ENCODE data around the gene RHBDD3.
A peak's percentile ranks its signal among the peaks of the same experiment; 100 is the strongest.

RHBDD3 gene

DNA sequence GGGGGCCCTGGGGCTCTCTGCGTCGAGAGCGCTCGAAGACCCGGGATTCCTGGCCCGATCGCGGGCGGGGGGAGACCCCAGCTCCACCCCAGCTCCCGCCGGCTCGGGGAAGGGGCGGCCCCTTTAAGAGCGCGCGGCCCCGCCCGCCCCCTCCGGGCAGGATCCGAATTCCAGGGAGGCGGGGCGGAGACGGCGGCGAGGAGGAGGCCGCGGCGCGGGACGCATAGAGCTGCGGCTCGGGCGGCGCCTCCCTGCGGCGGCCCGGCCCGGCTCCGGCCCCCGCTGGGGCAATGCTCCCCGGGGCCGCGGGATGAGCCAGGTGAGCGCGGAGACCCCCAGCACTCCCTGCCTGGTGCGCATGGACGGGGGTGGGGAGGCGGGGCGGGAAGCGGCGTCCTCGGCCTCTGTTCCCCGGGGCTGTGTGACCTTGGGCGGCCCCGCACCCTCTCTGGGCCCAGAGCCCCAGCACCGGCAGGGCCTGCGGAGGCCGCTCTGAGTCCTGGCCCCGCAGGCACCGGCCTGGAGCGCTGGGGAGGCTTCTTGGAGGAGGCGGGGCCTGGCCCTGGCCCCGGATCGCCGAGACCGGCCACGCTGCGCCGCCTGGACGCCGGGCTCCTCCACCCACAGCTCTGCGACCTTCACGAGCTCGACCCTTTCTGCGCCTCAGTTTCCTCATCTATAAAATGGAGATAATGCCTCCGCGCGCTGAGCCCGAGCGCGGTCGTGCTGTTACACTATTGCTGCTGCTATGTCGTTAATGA is 39.2 kb upstream of the RHBDD3 start:
- Histone ChIP-seq H3K56ac (ENCODE audit: low read length) (peak overlapping the region; percentile 90), H3K18ac (ENCODE audit: low read length) (peak overlapping the region; percentile 91), H3K4ac (ENCODE audit: low read depth, low read length) (peak overlapping the region; percentile 60), H3K36me3 (ENCODE audit: control insufficient read depth, insufficient read depth, low read length) (no peaks in the 10 kb centered on the region), H3K79me1 (ENCODE audit: low read length) (no peaks in the 10 kb centered on the region), H3K4me2 (ENCODE audit: low read length) (peak overlapping the region; percentile 84), H3K9ac (ENCODE audit: low read length) (peak overlapping the region; percentile 77), H3K27me3 (ENCODE audit: insufficient read depth, low read length, poor library complexity) (no peaks in the 10 kb centered on the region), H4K8ac (ENCODE audit: low read depth, low read length) (peak overlapping the region; percentile 68), H3K79me2 (ENCODE audit: control insufficient read depth, insufficient read depth, low read length) (no peaks in the 10 kb centered on the region), H3K4me3 (ENCODE audit: low read length) (peak overlapping the region; percentile 42), H4K5ac (ENCODE audit: low read length) (no peak overlapping the region), H2AK5ac (ENCODE audit: low read length) (peak overlapping the region; percentile 98), H2BK15ac (replicated peaks; ENCODE audit: low read depth) (peak overlapping the region; percentile 39), H2BK5ac (ENCODE audit: low read length) (peak overlapping the region; percentile 96), H3K4me1 (ENCODE audit: control insufficient read depth, low read depth, low read length) (peaks cover 5% of the 10 kb centered on the region), H3K27ac (ENCODE audit: low read depth, low read length) (peak overlapping the region; percentile 99), H3K23ac (ENCODE audit: low read length) (peak overlapping the region; percentile 99), H2BK120ac (ENCODE audit: low read depth, low read length) (peak overlapping the region; percentile 31)
- WGBS (ENCODE audit: extremely low coverage, insufficient coverage, low lambda C conversion rate) = no CpG with 5 or more reads among the region's 83 CpGs
- peak; percentile 94 for DNase-seq

DNA sequence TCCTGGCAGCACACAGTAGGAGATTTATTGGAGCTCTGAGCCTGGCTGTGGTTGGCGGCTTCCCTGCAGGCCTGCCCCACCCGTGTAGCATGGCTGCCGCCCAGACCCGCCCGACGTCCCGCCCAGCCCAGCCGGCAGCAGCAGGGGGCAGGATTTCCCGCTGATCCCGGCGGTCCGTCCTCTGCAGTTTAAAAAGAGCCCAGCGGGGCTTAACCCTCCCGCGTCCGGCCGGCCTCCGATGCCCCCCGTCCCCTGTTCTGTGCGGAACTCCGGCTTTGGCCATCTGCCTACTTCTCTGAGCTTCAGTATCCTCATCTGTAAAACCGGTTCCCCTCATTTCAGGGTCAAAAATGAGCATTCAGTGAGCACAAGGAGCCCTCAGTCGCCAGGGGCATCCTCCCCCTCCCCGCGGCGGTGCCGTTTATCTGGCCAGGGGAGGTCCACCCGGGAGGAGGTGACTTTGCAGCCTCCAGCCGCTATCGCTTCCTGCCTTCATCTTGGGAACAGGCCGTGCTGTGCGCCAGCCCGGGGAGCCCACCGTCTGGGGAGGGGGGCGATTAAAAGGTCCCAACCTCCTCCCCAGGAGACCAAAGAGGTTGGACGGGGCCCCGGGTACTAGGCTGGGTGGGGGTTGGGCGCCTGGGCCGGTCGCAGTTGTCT is 38.5 kb upstream of the RHBDD3 start, which contains the start of gene GAS2L1:
GAS2L1 (plus strand) TSS at position 476 of the 660 bp plus-strand sequence. CDS start 1,456 bp downstream, outside the sequence.
- Histone ChIP-seq H4K8ac (ENCODE audit: low read depth, low read length) (peak within 1 kb of the TSS; percentile 68), H3K18ac (ENCODE audit: low read length) (peak within 1 kb of the TSS; percentile 91), H2AK5ac (ENCODE audit: low read length) (peak within 1 kb of the TSS; percentile 98), H4K5ac (ENCODE audit: low read length) (no peak within 1 kb of the TSS), H3K4me3 (ENCODE audit: low read length) (peak within 1 kb of the TSS; percentile 42), H3K4me2 (ENCODE audit: low read length) (peak within 1 kb of the TSS; percentile 84), H3K23ac (ENCODE audit: low read length) (peak within 1 kb of the TSS; percentile 99), H3K4ac (ENCODE audit: low read depth, low read length) (peak within 1 kb of the TSS; percentile 60), H3K79me2 (ENCODE audit: control insufficient read depth, insufficient read depth, low read length) (no peaks in the 10 kb centered on the region), H3K4me1 (ENCODE audit: control insufficient read depth, low read depth, low read length) (peaks cover 5% of the 10 kb centered on the region), H3K56ac (ENCODE audit: low read length) (peak within 1 kb of the TSS; percentile 90), H3K36me3 (ENCODE audit: control insufficient read depth, insufficient read depth, low read length) (no peaks in the 10 kb centered on the region), H3K27me3 (ENCODE audit: insufficient read depth, low read length, poor library complexity) (no peaks in the 10 kb centered on the region), H3K9ac (ENCODE audit: low read length) (peak within 1 kb of the TSS; percentile 77), H3K27ac (ENCODE audit: low read depth, low read length) (peak within 1 kb of the TSS; percentile 99), H2BK5ac (ENCODE audit: low read length) (peak within 1 kb of the TSS; percentile 96), H2BK120ac (ENCODE audit: low read depth, low read length) (peak within 1 kb of the TSS; percentile 31), H3K79me1 (ENCODE audit: low read length) (no peaks in the 10 kb centered on the region), H2BK15ac (replicated peaks; ENCODE audit: low read depth) (peak within 1 kb of the TSS; percentile 39)
- DNase-seq = peak; percentile 92
- WGBS (ENCODE audit: extremely low coverage, insufficient coverage, low lambda C conversion rate) = no CpG with 5 or more reads among the region's 40 CpGs

DNA sequence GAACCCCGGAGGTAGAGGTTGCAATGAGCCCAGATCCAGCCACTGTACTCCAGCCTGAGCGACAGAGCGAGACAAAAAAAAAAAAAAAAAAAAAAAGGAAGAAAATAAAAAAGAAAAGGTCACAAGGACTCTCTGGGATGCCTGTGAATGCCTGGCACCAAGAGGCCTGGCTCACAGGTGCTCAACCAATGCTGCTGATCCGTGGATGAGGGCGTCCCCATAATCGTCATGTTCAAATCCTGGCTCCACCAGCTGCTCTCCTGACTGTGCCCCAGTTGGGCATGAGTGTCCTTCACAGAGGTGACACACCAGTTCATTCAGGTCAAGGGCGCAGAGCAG is 38.0 kb upstream of the RHBDD3 start:
- no peak overlapping the region for H2BK15ac ChIP-seq (replicated peaks; ENCODE audit: low read depth)
- H2AK5ac ChIP-seq (ENCODE audit: low read length) = peak overlapping the region; percentile 91
- H3K4me2 ChIP-seq (ENCODE audit: low read length) = peak overlapping the region; percentile 84
- H3K79me2 ChIP-seq (ENCODE audit: control insufficient read depth, insufficient read depth, low read length) = no peaks in the 10 kb centered on the region
- no peaks in the 10 kb centered on the region for H3K79me1 ChIP-seq (ENCODE audit: low read length)
- H3K36me3 ChIP-seq (ENCODE audit: control insufficient read depth, insufficient read depth, low read length) = peaks cover 1% of the 10 kb centered on the region
- H3K23ac ChIP-seq (ENCODE audit: low read length) = peak overlapping the region; percentile 95
- no peak overlapping the region for H3K4me3 ChIP-seq (ENCODE audit: low read length)
- H3K27ac ChIP-seq (ENCODE audit: low read depth, low read length) = peak overlapping the region; percentile 99
- peak overlapping the region; percentile 11 for H3K18ac ChIP-seq (ENCODE audit: low read length)
- H4K5ac ChIP-seq (ENCODE audit: low read length) = no peak overlapping the region
- H3K9ac ChIP-seq (ENCODE audit: low read length) = peak overlapping the region; percentile 34
- H3K4me1 ChIP-seq (ENCODE audit: control insufficient read depth, low read depth, low read length) = peaks cover 5% of the 10 kb centered on the region
- no peak overlapping the region for H3K4ac ChIP-seq (ENCODE audit: low read depth, low read length)
- H2BK120ac ChIP-seq (ENCODE audit: low read depth, low read length) = no peak overlapping the region
- H4K8ac ChIP-seq (ENCODE audit: low read depth, low read length) = no peak overlapping the region
- DNase-seq = no peak
- no CpG with 5 or more reads among the region's 7 CpGs for WGBS (ENCODE audit: extremely low coverage, insufficient coverage, low lambda C conversion rate)
- H3K56ac ChIP-seq (ENCODE audit: low read length) = peak overlapping the region; percentile 90
- H2BK5ac ChIP-seq (ENCODE audit: low read length) = peak overlapping the region; percentile 96
- H3K27me3 ChIP-seq (ENCODE audit: insufficient read depth, low read length, poor library complexity) = no peaks in the 10 kb centered on the region

DNA sequence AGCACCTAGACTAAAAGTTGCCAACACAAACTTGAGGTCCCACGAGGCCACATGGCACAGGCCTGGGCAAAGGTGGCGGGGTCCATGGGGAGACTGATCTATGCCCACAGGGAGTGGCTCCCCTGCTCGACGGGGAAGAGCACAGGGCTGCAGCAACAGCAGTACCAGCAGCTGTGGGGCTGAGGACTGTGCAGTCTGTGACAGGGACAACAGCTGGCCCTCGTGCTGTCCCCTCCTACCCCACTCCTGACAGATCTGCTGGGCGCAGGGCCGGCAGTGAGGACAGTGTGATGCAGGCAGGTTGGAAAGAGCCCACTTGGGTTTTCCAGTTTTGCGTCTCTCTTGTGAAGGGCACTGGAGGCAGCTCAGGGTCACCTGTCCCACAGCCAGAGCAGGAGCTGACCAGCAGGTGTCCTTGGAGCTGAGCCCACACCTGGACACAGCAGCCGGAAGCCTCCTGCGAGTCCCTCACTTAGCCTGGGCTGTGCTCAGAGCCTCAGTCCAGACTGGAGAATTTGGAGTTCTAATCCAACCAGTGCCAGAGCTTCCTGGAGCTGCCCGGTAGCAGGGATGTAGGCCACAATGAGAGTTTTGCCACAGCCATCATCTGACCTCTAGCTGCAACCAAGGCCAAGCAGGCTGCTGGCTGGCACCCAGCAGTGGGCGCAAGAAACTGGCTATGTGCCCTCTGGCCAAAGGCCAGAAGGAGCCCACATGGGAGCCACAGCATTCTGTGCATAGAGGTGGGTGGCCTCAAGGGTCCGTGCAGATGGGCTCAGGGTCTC is 35.1 kb upstream of the RHBDD3 start:
- DNase-seq = peak; percentile 19
- Histone ChIP-seq H3K36me3 (ENCODE audit: control insufficient read depth, insufficient read depth, low read length) (peaks cover 20% of the 10 kb centered on the region), H2BK120ac (ENCODE audit: low read depth, low read length) (no peak overlapping the region), H4K5ac (ENCODE audit: low read length) (no peak overlapping the region), H3K79me2 (ENCODE audit: control insufficient read depth, insufficient read depth, low read length) (no peaks in the 10 kb centered on the region), H3K79me1 (ENCODE audit: low read length) (peaks cover 3% of the 10 kb centered on the region), H3K27ac (ENCODE audit: low read depth, low read length) (no peak overlapping the region), H3K4me2 (ENCODE audit: low read length) (no peak overlapping the region), H3K23ac (ENCODE audit: low read length) (no peak overlapping the region), H3K9ac (ENCODE audit: low read length) (no peak overlapping the region), H3K56ac (ENCODE audit: low read length) (no peak overlapping the region), H2AK5ac (ENCODE audit: low read length) (no peak overlapping the region), H3K4me3 (ENCODE audit: low read length) (no peak overlapping the region), H4K8ac (ENCODE audit: low read depth, low read length) (no peak overlapping the region), H2BK15ac (replicated peaks; ENCODE audit: low read depth) (no peak overlapping the region), H3K18ac (ENCODE audit: low read length) (no peak overlapping the region), H3K4me1 (ENCODE audit: control insufficient read depth, low read depth, low read length) (peaks cover 2% of the 10 kb centered on the region), H3K4ac (ENCODE audit: low read depth, low read length) (no peak overlapping the region), H2BK5ac (ENCODE audit: low read length) (no peak overlapping the region), H3K27me3 (ENCODE audit: insufficient read depth, low read length, poor library complexity) (no peaks in the 10 kb centered on the region)
- WGBS (ENCODE audit: extremely low coverage, insufficient coverage, low lambda C conversion rate) = no CpG with 5 or more reads among the region's 13 CpGs

DNA sequence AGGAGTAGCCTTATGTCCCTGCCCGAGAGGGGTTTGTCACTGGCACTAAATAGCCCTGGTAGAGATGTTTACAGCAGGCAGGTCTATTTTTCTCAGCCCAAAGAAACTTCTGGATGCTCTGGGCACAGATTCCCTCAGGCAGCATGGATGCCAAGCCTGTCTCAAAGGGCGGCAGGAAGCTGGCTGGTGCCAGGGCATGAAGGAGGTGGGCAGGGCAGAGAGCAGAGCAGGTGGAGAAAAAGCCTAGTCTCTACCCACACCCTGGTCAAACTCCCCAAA is 34.6 kb upstream of the RHBDD3 start:
- no peak overlapping the region for H3K4ac ChIP-seq (ENCODE audit: low read depth, low read length)
- H2BK15ac ChIP-seq (replicated peaks; ENCODE audit: low read depth) = no peak overlapping the region
- peaks cover 3% of the 10 kb centered on the region for H3K79me1 ChIP-seq (ENCODE audit: low read length)
- no peak overlapping the region for H2BK120ac ChIP-seq (ENCODE audit: low read depth, low read length)
- peaks cover 2% of the 10 kb centered on the region for H3K4me1 ChIP-seq (ENCODE audit: control insufficient read depth, low read depth, low read length)
- no peak overlapping the region for H4K8ac ChIP-seq (ENCODE audit: low read depth, low read length)
- DNase-seq = no peak
- no peak overlapping the region for H3K4me3 ChIP-seq (ENCODE audit: low read length)
- H3K9ac ChIP-seq (ENCODE audit: low read length) = no peak overlapping the region
- no peak overlapping the region for H3K27ac ChIP-seq (ENCODE audit: low read depth, low read length)
- no CpG with 5 or more reads among the region's 2 CpGs for WGBS (ENCODE audit: extremely low coverage, insufficient coverage, low lambda C conversion rate)
- H3K79me2 ChIP-seq (ENCODE audit: control insufficient read depth, insufficient read depth, low read length) = no peaks in the 10 kb centered on the region
- H3K23ac ChIP-seq (ENCODE audit: low read length) = no peak overlapping the region
- no peak overlapping the region for H2BK5ac ChIP-seq (ENCODE audit: low read length)
- no peak overlapping the region for H3K56ac ChIP-seq (ENCODE audit: low read length)
- peaks cover 25% of the 10 kb centered on the region for H3K36me3 ChIP-seq (ENCODE audit: control insufficient read depth, insufficient read depth, low read length)
- H2AK5ac ChIP-seq (ENCODE audit: low read length) = no peak overlapping the region
- no peaks in the 10 kb centered on the region for H3K27me3 ChIP-seq (ENCODE audit: insufficient read depth, low read length, poor library complexity)
- H3K18ac ChIP-seq (ENCODE audit: low read length) = no peak overlapping the region
- H3K4me2 ChIP-seq (ENCODE audit: low read length) = no peak overlapping the region
- H4K5ac ChIP-seq (ENCODE audit: low read length) = no peak overlapping the region

All from mesendoderm (in vitro differentiated cells).